ENCODE measurements around the gene MARCHF4.

GRCh38 chr2:216387262-216387661, 15.0 kb upstream of the MARCHF4 start:
- TF ChIP-seq CTCF (conservative IDR thresholded peaks at IDR 0.05; ENCODE audit: low read depth, low read length) (no peak), EZH2 (IDR thresholded peaks at IDR 0.05; ENCODE audit: low read length, unreplicated experiment) (no peak)

Data from PC-3 (cell line).